Glomerular visceral epithelial cell (primary cell): ENCODE results near the gene FAF1.

Experiments
- DNase-seq: peaks from one replicate; pipeline ENCODE4 v3.0.0-alpha.2; 2016; ENCODE audit errors: extremely low spot score

FAF1 gene

DNA sequence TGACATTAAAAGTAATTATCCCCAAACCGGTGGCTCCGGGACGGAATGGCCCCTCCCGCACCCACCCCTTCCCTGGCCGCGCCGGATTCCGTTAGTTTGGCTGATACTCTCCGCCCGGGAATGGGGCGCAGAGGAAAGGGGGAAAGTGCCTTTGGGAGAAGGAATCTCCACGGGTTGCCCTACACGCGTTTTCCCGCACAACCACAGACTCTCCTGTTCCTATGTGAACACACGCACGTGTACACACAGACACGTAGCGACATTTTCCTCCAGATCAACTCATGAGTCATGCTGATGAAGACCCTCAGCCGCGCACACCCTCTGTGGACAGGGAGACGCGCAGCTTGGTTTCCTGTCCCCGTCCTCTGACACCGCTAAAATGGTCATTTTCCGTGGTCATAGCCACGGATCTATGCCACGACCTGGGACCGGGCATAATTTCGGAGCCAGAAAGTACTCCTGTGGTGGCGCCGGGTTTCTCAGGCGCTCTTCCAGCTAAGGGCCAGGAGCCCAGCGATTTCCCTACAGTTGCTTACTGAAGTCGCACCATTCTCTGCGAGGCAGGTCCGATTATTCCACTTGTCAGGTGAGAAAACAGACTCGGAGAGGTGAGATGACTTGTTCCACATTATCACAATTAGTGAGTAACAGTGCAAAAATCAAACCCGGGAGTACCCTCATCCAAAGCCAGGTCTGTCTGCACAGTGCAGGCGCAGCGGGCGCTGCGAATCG is 532.8 kb downstream of the FAF1 start:
- no peak for DNase-seq

DNA sequence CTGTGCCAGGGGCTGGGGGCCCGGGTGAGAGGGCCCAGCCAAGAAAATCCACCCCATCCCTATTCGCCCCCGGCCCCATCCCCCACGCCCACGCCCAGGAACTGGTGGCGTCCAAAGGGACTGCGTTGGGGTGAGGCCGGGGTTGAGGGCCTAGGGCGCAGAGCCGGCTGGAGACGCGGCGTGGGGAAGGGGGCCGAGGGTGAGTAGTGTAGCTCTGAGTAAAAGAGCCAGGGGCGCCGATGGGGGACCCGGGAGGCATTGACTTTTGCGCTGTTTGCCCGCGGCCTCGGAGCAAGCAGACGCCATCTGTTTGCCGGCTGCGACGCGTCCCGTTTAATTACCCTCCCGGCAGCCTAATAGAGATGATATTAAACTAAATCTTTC is 533.4 kb downstream of the FAF1 start:
- DNase-seq, result no peak

DNA sequence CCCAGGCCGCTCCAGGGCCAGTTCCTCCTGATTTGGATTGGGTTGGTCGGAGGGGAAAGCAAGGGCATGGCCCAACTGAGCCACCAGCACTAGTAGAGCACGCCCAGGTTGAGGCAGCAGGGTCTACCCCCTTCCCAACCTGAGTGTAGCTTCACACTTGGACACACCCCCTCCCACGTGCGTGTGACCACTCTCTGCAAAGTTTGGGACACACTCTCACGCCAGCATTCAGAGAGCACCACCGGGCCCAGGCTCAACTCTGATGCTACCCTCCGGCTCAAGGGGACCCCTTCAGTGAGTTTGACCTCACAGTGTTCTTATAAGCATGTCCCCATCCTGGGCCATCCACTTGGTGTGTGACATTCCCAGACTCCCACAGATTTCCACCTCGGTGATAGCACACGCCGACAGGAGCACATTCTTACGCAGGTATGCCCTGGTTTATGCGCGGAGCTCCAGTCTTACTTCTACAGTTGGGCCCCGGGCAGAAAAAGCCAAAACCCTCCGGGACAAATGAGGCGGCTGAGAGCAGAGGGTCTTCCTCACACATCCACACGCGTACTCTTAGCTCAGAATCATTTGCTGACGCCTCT is 533.9 kb downstream of the FAF1 start:
- no peak for DNase-seq

DNA sequence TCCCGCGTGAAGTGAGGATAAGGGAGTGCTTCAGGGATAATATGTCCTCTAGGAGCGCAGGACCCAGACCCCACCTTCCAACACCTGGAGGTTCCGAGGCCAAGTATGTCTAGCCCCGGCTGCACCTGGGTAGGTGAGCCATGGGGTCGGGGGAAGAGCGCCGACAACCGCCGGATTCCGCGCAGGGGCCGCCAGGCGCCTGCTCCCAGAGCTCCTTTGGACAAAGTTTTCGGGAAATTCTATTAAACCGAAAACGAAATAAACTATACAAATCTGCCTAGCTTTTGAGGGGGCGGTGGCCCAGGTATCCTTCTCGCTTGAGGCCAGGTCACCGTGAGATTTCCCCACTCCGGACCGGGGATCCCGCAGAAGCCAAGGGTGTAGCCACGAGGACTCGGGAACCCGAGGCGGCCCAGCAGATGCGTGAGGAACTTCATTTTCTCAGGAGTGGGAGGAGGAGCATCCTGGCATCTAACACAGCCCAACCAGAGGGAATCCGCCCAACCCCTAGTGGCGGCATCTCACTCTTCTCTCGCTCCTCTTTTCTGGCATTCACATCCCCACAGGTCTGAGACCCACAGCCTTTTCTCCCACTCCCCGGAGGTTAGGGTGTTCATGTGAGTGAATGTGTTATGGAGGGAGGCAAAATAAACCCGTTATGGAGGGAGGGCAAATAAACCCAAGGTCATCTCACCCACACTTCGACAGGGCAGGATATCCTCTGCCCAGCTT is 534.5 kb downstream of the FAF1 start:
- peak; percentile 33 for DNase-seq

DNA sequence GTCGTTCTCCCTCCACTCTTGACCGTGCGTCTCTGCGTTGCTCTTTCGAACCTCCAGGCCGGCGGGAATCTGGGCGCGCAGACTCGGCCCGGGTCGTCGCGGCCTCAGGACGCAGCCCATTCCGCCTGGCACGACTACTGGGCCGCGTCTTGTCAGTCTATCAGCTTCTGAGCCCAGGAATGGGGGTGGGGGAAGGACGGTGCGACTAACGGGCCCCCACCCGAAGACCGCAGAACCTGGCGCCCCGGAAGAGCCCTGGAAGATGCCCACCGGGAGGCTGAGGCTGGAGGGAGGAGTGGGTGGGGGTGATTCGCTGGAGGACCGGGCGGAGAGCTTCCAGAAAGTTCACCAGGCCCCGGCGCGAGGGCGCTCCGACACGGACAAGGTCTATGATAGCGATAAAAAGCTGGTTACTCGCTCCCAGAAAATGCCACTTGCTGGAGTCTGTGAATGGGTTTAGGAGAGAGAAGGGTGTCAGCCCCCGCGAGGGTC is 535.1 kb downstream of the FAF1 start:
- DNase-seq, result no peak

DNA sequence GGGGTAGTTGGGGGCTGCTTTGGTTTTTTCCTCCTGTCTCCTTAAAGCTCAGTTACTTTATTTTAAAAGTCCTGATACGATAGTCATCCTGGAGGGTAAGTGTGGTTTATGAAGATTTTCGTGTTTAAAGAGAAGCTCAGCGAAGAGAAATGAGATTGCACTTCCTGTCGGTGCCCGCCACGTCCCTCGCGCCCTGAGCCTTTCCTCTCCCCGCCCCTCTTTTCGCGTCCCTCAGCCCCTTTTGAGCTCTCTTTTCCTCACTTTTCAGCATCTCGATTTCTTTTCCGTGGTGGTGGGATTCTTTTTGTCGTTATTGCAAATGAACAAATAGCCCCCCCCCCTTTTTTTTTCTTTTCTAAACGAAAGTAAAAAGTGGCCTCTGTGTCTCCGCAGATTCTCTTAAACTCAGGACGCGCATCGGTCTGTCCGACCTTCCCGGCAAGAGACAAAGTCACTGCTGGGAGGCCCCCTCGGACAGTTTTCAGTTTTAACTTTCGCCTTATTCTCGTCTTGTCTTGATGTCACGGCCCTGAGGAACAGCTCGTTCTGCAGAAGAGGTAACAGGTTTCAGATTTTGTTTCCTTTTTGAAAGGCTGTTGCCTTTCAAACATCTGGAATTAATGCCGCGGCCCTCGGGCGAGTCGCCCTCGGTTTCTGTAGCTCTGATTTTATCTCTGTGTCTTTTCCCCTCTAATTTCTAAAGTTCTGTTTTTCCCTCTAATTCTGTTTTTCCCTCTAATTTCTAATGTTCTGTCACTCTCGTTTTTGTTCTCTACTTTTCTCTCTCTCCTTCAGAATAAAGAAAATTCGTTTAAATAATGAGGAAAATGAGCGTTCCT is 535.8 kb downstream of the FAF1 start:
- no peak for DNase-seq

DNA sequence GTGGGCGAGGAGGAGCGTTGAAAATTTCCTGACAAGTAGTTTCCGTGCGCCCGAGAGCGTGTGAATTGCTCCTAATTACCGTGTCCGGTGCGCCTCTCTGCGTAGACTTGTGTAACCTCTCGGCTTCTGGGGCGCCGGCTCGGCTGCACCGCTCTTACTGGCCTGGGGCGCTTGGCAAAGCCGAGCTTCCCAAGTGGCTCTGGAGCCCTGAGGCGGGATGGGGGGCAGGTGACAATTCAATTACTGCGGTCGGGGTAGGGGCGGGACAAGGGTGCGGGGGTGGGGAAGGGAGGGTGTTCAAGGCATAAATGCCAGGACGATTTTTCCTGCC is 536.4 kb downstream of the FAF1 start:
- no peak for DNase-seq

DNA sequence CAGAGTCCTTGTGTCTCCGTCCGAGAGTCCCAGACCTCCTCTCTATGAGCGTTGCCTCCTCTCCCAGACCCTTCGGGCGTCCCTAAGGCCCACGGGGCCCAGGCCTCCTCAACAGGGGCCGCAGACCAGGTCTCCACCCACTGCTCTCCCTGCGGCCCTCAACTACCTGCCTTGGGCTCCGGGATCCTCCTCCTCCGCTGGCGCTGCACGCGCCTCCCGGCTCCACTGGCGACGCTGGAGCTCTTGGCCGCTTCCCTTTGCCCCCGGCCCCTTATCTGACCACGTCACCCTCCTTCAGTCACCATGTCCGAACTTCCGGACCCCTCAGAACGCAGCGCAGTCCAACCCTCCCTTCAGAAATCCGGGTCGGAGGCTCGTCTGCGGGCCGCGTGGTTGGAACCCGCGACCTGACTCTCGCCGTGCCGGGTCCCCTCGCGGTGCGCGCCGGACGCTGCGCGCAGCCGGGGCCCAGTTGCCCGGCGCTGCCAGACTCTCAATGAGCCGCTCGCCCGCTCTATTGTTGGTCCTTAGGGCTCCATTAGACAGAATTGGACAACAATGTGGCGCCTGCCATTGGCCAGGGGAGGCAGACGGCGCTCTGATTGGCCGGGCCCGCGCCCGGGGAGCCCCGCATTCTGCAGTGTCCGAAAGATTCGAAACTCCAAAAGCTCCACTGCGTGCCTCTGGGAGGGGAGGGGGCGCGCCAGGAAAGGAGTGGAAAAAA is 537.0 kb downstream of the FAF1 start, which contains the start of gene DMRTA2:
TSS of gene DMRTA2 (minus strand) at position 498 of the 724 bp plus-strand sequence. CDS start 1,907 bp downstream, outside the sequence.
- no peak for DNase-seq

DNA sequence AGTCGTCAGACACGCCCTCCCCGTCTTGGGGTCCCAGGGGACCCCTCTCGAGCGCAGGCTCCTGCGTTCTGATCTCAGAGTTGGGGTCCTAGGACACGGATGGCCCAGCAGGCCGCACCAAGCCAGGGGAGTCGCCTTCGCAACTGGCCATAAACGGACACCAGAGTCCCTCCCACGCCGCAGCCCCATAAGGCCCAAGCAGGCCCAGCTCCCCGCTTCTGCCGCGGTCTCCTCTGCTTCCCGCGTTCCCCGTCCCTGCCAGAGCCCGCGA is 537.5 kb downstream of the FAF1 start:
- DNase-seq, result no peak

DNA sequence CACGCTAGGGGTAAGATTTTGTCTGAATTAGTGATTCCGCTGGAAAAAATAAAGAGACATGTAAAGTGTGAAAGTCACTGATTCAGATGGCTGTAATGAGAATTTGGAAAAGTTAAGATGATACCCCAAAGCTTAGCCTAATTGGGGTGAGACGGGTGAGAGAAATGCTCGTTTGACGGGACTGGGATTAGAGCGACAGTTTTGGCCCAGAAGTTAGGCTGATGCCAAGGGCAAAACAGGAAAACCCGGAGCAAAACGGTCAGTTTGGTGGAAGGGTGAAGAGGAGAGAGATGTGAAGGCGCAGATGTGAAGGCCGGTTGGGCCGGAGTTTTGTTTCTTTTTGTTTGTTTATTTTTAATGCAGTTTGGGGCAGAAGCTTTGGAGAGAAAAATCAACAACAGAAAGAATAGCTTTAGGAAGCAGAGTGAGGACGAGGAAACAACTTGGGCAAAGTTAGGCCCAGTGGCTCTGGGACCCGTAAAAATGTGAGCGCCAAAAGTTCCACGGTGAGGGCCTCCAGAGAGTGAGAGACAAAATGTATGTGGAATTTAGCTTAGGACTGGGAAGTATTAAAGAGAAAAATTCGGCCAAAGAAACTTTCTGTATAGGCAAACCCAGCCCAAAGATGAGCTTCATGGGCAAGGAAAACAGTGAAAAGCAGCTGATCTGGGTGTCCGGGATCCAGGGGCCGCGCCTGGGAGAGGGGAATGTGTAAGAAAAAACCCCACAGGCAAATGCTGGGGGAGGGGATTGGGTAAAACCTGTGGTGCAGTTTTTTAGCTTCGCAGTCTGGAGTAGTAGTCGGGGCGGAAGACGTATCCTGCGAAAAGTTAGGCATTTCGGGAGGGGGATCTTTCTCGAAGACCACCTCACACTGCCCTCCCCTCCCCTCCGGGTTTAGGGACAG is 538.0 kb downstream of the FAF1 start:
- DNase-seq, result no peak

DNA sequence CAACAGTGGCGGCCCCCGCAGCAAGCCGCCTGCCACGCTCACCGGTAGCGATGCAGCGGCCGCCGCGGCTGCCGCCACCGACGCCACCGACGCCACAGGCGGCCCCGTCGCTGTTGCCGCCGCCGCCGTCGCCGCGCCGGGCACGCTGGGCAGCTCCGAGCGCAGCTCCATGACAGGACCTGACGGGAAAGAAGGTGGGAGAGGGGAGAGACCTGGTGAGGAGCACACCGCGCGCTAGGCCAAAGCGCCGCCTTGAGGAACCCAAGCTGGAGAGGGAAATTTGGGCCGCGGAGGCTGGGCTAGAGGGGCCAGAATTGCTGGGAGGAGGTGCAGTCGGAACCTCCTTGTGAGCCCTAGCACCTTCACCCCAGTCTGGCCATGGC is 538.7 kb downstream of the FAF1 start:
- no peak for DNase-seq

DNA sequence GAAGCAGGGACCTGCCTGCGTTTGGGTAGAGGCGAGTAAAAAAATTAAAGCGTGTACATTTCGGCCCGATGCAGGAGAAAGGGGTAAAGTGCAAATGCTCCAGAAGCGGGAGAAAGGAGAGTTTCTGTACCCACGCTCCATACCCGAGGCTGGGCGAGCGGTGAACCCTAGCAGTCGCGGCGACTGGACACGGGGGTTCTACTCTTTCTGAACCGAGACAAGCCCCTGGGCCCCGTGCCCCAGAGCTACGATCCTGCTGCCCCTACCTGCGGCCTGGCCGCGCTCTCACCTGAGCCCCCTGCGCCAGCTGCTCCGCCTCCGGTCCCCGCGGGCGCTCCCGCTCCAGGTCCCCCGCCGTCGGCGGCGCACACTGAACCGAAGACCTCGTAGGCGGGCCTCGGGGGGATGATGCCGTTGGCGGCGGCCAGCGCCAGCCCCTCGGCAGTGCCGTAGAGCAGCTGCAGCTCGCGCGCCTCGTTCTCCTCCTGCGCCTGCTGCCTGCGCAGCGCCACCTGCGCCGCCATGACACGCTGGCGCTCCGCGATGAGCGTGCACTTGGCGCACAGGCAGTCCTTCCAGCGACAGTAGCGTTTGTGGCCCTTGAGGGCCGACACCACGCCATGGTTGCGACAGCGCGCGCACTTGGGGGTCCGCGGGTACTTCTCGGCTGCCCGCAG is 539.2 kb downstream of the FAF1 start:
- no peak for DNase-seq

DNA sequence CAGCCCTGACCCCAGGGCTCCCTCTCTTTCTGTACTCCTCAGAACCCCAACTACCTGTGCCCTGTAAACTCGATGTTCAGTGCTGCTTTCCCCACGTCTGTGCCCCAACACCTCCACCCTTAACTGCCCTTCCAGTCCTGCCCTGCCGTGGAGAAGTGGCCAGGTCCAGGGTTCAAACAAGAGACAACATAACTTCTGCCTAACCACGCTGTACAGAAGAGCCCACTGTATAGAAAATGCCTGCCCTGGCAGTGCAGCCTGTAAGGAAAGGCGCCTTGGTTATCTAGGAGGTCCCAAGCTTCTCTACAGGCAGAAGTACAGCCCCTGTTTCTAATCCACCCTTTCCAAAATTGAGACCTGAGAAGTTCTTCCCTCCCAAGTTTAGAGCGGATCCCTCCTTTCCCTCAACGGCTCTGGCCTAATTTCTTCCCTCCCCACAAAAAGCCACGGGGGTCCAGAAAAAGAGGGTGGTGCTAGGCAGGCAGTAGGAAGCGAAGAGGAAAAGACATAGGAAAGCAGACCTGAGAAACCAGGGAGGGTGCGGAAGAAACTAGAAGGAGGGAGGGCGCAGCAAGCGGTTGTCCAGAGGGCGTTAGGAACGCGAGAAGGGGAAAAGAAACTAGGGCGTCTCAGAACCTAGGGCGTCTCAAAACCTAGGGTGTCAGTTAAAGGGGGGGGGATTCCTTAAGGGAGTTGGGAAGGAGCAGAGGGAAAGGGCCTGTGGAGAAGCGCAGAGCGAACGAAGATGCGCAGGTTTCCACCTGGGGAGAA is 540.0 kb downstream of the FAF1 start:
- no peak for DNase-seq

DNA sequence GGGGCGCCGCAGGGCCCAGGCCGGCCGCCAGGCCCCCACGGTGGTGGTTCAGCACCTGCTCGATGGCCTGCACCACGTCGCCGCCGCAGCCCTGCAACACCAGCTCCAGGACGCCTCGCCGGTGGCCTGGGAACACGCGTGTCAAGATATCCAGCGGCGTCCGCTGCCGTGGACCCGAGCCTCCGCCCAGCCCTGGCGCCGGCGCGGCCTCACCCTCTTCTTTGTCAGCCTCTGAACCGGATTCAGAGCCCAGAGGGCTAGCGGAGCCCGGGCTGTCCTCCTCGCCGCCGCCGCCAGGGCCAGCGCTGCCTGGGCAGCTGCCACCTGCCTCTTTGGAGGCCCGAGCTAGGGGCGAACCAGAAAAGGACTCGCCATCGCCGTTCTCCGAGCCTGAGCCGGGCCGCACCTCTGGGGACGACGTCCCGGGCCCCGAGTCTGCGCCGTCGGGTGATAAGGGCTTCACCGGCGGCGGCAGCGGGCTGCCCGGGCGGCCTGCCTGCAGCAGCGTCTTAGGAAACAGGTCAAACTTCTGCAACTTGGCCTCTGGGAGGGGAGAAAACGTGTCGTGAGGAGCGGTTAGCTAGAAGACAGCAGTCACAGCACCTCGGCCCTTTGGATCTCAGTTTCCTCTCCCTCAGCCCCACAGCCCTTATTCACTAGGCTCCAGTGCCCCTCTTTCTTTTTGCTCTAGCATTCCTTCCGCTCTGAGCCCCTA is 540.7 kb downstream of the FAF1 start:
- no peak for DNase-seq

DNA sequence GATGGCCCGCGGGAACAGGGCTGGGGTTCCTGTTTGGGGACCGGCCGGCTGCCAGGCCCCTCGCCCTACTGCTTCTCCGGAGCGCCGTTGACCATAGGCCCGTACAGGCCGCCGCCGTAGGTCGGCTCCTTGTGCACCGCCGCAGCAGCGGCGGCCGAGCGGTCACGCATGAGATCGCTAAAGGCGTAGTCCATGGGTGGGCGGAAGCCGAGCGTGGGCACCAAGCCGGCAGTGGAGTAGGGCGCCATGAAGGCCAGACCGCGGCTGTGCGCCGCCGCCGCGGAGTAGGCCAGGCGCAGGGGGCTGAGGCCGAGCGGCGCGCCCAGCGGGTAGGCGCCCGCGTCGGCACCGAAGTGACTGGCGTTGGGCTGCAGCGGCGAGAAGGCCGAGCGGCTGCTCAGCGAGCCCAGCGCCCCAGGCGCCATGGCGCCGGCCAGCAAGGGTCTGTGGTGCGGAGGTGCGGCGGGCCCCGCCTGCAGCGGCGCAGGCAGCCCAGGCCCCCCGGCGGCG is 541.4 kb downstream of the FAF1 start:
- DNase-seq, result no peak

DNA sequence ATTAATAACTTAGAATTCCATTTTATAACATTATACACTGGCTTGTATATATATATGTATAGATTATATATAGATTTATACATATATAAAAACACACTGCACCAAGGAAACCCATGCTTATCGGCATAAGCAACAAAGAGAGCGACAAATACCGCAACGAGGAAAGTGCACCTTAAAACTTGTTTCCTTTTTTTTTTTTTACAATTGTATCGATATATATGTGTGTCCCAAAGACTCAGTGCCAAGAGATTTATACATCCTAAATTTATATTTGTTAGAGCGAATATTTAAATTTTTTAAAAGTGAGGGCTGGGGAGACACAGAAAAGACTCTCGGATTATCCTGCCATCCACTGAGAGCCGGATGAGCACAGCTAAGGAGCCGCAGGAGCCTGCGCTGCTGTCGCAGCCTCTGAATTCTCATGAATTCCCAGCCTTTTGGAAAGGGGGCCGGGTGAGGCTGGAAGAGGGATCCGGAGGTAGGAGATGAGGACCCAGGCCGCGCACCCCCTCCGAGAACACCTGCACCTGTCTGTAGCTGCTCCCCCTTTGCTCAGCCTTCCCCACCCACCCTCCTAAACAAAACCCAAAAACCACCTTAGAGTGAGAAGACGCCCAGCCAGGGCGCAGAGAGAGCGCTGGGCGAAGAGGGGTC is 542.0 kb downstream of the FAF1 start:
- DNase-seq, result no peak

DNA sequence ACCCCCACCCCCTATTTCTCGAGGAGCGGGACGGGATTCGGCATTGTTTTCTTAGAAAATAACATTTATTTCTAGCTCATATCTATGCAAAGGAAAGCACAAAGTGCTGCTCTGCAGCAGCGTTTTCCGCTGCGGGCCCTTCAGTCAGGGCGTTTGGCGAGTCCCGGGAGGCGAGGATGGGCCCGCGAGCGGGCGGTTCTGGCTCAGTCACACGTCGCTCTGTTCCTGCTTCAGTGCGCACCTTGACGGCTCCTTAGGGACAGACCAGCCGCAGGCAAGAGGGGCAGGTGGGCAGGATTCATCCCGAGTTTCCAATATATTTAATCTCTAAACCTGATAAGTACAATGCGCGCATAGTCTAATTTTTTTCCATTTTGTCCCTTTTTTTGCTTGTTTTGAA is 542.6 kb downstream of the FAF1 start:
- DNase-seq, result no peak
